Stomach (tissue), 9 donors: ENCODE results near the gene CRTAC1. TPM values are rescaled to one million over a fixed set of nuclear protein-coding genes. Genes with fewer than 3 reads are reported as not detected.

Source experiments
- DNase-seq, 2 donors: peaks; one replicate each; pipeline versions ENCODE4 v3.0.0 to v3.0.0-alpha.2; 2013 to 2019
- H3K27ac ChIP-seq, 5 donors: fragments of 200-600 bp in 4 of 5; sonication (generic) in 4 of 5; one replicate each; pipeline ENCODE4 v1.5.1; 2013 to 2019; ENCODE audit warnings: mild to moderate bottlenecking in 1 of 5, moderate library complexity in 1 of 5
- H3K27me3 ChIP-seq, 3 donors: fragments of 200-600 bp; sonication (generic); one replicate each; pipeline ENCODE4 v1.5.1; 2017 to 2019; ENCODE audit warnings: mixed run types in 1 of 3
- H3K36me3 ChIP-seq, 4 donors: fragments of 200-600 bp; sonication (generic); 1 replicate in 3 of 4; 2 replicates in 1 of 4; pipeline ENCODE4 v1.5.1; 2016 to 2019
- H3K4me1 ChIP-seq, 4 donors: fragments of 200-600 bp; sonication (generic); one replicate each; pipeline ENCODE4 v1.5.1; 2016 to 2019
- H3K4me3 ChIP-seq, 4 donors: fragments of 200-600 bp; sonication (generic) in 3 of 4; one replicate each; pipeline ENCODE4 v1.5.1; 2016 to 2019; ENCODE audit warnings: mild to moderate bottlenecking in 1 of 4
- H3K9me3 ChIP-seq, 4 donors: fragments of 200-600 bp; sonication (generic); one replicate each; pipeline ENCODE4 v1.5.1; 2016 to 2019
- EP300 ChIP-seq: sonication (generic); formaldehyde crosslinking; IDR thresholded peaks from one replicate; pipeline ENCODE4 v1.6.1; 2017; ENCODE audit warnings: antibody characterized with exemption
- POLR2A ChIP-seq, 4 donors: fragments of 450-650 bp; IDR thresholded peaks; one replicate each; pipeline ENCODE4 v1.6.1; 2016; ENCODE audit warnings: antibody characterized with exemption in 4 of 4, control low read depth in 2 of 4, mild to moderate bottlenecking in 1 of 4, moderate library complexity in 1 of 4
- POLR2AphosphoS5 ChIP-seq, 3 donors: sonication (generic); formaldehyde crosslinking; IDR thresholded peaks; one replicate each; pipeline ENCODE4 v1.6.1; 2016; ENCODE audit warnings: antibody characterized with exemption in 3 of 3
- WGBS, 5 donors: extraction: QIAGEN DNeasy Blood & Tissue Kit in 3 of 5; methylation state at CpG; one replicate each; pipeline versions ENCODE4 v1.1.5 to v1.1.7; 2013 to 2018; 5-methylcytosine and 5-hydroxymethylcytosine counted together
- intact Hi-C: fragments of 100-400 bp; cut with DNase I; formaldehyde crosslinking; loops from one replicate; pipeline ENCODE4 v1.15.1; 2023; ENCODE audit warnings: low total_unique reads
- polyA plus RNA-seq, 3 donors: library from polyadenylated mRNA; stranded (reverse); fragments of 200-250 nt; gene quantifications; one replicate each; pipeline ENCODE4 v1.2.3, GENCODE V29; 2013
- total RNA-seq, 5 donors: library from RNA; depleted of rRNA; stranded (reverse); fragments of >200 nt; gene quantifications; one replicate each; pipeline versions ENCODE4 v1.1.0 to v1.2.3, GENCODE V29; 2014 to 2016
- TF ChIP-seq, protein P1 (sequence below), 7 experiments: fragments of 450-650 bp in 4 of 7; fragments of 200-600 bp in 3 of 7; sonication (generic) in 3 of 7; IDR thresholded peaks; one replicate each; pipeline ENCODE4 v1.5.1; 2016 to 2019; ENCODE audit warnings: antibody characterized with exemption in 7 of 7, control low read depth in 2 of 7, mild to moderate bottlenecking in 1 of 7
- donor health status: healthy with polysubstance abuse.
- donor health status: Bipolar disorder and iron deficiency.
- donor health status: healthy.

The CRTAC1 gene
- total and polyA plus RNA-seq, 8 donors = 0.06 to 21.4 (median 0.77) TPM; not detected in 2

DNA sequence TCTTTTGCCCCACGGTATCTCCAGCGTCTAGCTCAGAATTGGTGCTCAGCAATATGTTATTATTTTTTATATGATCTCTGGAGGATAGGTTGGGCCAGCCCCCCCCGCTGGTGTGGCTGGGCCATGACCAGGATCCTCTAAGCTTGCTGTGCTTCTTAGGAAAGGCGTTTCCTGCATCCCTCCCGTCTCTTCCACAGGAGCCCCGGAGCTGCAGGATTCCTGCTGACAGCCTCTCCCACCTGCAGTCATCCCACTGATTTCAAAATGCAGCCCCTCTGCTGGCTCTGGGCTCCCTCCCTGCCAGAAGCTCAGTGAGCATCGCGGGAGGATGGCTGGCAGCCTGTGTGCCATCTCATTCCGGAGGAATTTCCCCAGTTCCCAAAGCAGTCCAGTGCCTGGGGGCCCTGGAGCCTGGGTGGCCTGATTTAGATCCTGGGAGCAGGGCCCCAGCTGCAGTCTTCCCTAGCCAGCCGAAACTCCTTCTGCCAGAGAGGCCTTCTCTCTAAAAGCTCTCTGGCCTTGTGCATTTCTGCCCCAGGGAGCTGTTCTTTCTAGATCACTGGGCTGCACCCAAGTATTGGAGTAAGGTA is 202.6 kb downstream of the CRTAC1 start:
- WGBS, 5 donors = 46 to 57% (median 53%) methylated on average over 9 to 10 of the region's 10 CpGs
- intact Hi-C loops = no loop called here

DNA sequence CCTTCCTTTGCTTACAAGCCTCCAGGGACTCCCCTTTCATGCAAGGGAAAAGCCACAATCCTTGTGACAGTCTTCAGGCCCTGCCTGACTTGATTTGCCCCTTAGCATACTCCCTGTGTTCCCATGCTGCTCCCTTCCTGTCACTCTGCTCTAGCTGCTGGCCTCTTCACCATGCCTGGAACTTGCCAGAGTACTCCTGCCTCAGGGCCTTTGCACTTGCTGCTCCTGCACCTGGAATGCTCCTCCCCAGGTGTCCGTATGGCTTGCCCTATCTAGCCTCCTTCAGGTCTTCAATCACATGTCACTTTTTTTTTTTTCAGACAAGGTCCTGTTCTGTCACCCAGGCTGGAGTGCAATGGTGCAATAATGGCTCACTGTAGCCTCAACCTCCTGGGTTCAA is 203.5 kb downstream of the CRTAC1 start:
- H3K27ac ChIP-seq = no peak overlapping the region
- H3K4me3 ChIP-seq = no peak overlapping the region
- DNase-seq = no peak
- WGBS, 5 donors = 69 to 85% (median 77%) methylated on average over 1 of the region's 1 CpG
- H3K4me1 ChIP-seq = no peaks in the 10 kb centered on the region
- H3K27me3 ChIP-seq = peaks cover 0 to 45% (median 1%) of the 10 kb centered on the region in 3 donors
- intact Hi-C loops = no loop called here
- H3K36me3 ChIP-seq = no peaks in the 10 kb centered on the region
- H3K9me3 ChIP-seq = no peaks in the 10 kb centered on the region
- no peak for TF ChIP-seq POLR2A (IDR thresholded peaks at IDR 0.05)
- TF ChIP-seq POLR2AphosphoS5 (IDR thresholded peaks at IDR 0.05) = no peak
- no peak for TF ChIP-seq EP300
- TF ChIP-seq, protein P1, sequence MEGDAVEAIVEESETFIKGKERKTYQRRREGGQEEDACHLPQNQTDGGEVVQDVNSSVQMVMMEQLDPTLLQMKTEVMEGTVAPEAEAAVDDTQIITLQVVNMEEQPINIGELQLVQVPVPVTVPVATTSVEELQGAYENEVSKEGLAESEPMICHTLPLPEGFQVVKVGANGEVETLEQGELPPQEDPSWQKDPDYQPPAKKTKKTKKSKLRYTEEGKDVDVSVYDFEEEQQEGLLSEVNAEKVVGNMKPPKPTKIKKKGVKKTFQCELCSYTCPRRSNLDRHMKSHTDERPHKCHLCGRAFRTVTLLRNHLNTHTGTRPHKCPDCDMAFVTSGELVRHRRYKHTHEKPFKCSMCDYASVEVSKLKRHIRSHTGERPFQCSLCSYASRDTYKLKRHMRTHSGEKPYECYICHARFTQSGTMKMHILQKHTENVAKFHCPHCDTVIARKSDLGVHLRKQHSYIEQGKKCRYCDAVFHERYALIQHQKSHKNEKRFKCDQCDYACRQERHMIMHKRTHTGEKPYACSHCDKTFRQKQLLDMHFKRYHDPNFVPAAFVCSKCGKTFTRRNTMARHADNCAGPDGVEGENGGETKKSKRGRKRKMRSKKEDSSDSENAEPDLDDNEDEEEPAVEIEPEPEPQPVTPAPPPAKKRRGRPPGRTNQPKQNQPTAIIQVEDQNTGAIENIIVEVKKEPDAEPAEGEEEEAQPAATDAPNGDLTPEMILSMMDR (IDR thresholded peaks at IDR 0.05) = no peak

More for the DNA sequence above, 202.6 kb downstream of the CRTAC1 start:
- Histone ChIP-seq H3K27me3 (peaks cover 0 to 41% (median 0%) of the 10 kb centered on the region in 3 donors), H3K36me3 (no peaks in the 10 kb centered on the region), H3K27ac (no peak overlapping the region), H3K9me3 (no peaks in the 10 kb centered on the region), H3K4me3 (no peak overlapping the region), H3K4me1 (no peaks in the 10 kb centered on the region)
- DNase-seq = no peak
- TF ChIP-seq, protein P1 (IDR thresholded peaks at IDR 0.05) = no peak
- TF ChIP-seq POLR2A (IDR thresholded peaks at IDR 0.05) = no peak
- no peak for TF ChIP-seq POLR2AphosphoS5 (IDR thresholded peaks at IDR 0.05)
- no peak for TF ChIP-seq EP300

DNA sequence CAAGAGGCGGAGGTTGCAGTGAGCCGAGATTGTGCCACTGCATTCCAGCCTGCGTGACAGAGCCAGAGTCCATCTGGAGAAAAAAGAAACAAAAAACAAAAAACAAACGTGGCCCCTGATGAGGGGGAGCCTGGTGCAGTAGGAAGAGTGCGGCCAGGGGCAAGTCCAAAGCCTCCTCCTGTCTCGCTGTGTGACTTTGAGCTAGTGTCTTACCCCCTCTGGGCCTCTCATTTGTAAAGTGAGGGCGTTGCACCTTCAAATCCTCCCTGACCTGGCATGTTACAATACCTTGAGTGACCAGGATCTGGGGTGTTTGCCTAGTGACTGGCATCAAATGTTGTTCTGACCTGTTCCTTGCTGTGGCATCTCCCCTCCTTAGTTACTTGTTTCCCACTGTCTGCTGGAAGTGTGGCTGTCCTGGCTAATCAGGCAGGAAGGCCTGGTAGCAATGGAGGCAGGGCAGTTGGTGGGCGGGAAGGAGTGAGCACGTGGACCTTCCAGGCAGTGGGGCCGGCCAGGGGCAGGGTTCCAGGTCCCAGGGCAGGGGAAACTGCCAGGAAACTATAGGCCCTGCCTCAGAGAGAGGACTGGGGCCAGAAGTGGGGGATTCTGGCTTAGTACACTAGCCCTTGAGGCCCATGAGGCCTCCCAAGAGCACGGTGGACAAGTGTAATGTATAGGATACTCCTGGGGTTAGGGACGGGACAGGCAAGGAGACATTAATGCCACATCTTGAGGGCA is 205.2 kb downstream of the CRTAC1 start:
- DNase-seq = peak in 1 of 2 donors; percentile 24
- intact Hi-C loops = no loop called here
- no peaks in the 10 kb centered on the region for H3K4me1 ChIP-seq
- no peaks in the 10 kb centered on the region for H3K9me3 ChIP-seq
- no peak overlapping the region for H3K4me3 ChIP-seq
- TF ChIP-seq, protein P1 (IDR thresholded peaks at IDR 0.05) = no peak
- TF ChIP-seq POLR2AphosphoS5 (IDR thresholded peaks at IDR 0.05) = no peak
- TF ChIP-seq POLR2A (IDR thresholded peaks at IDR 0.05) = no peak
- no peak for TF ChIP-seq EP300
- 76 to 85% (median 80%) methylated on average over 12 of the region's 12 CpGs for WGBS, 5 donors
- H3K27ac ChIP-seq = no peak overlapping the region
- H3K36me3 ChIP-seq = no peaks in the 10 kb centered on the region
- H3K27me3 ChIP-seq = peaks cover 0 to 37% (median 6%) of the 10 kb centered on the region in 3 donors

DNA sequence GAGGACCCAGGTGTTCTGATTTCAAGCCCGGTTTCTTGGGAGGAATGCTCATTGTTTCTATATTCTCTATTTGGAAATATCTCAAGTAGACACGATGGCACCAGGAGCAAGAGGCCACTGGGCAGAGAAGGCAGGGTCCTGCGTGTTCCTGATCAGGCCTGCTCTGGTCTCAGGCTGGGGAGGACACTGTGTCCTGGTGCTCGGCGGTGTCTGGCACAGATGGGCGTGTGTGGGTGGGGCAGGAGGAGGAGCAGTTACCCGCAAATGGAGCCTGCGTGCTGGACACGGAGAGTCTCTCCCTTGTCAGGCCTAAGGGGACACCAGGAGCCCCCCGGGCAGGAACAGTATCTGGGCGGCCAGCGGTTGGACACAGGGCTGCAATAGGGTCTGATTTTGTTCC is 206.7 kb downstream of the CRTAC1 start:
- no peak for DNase-seq
- Histone ChIP-seq H3K4me1 (no peaks in the 10 kb centered on the region), H3K27ac (peak overlapping the region in 1 of 5 donors; percentile 33), H3K4me3 (no peak overlapping the region), H3K9me3 (no peaks in the 10 kb centered on the region), H3K27me3 (peaks cover 0 to 35% (median 6%) of the 10 kb centered on the region in 3 donors), H3K36me3 (no peaks in the 10 kb centered on the region)
- TF ChIP-seq, protein P1 (IDR thresholded peaks at IDR 0.05) = no peak
- TF ChIP-seq POLR2AphosphoS5 (IDR thresholded peaks at IDR 0.05) (no peak), POLR2A (IDR thresholded peaks at IDR 0.05) (no peak), EP300 (no peak)
- 64 to 74% (median 68%) methylated on average over 10 to 12 of the region's 12 CpGs for WGBS, 5 donors
- intact Hi-C loops = no loop called here
